HCT116 (cell line): ENCODE data around the gene OR52K2. TPM values are rescaled to one million over a fixed set of nuclear protein-coding genes. Genes with fewer than 3 reads are reported as not detected.

Experiments
- ATAC-seq: fragments of 200-7000 bp; cut with Tn5 transposase; 2 replicates; pipeline ENCODE4 v1.9.1; 2020; ENCODE audit warnings: mild to moderate bottlenecking, moderate library complexity
- BruUV-seq: library from RNA; stranded (reverse); fragments of 400-500 nt; replicated peaks from 2 replicates; lab custom pipeline; 2021; lab: Mats Ljungman, UMichigan
- CTCF ChIA-PET: fragments of 300-600 bp; sonication (Branson Sonifier 250); formaldehyde crosslinking; loops from one replicate; lab custom pipeline; 2021; ENCODE audit warnings: antibody characterized with exemption; lab: Charles Lee
- POLR2A ChIA-PET: fragments of 300-600, 350-600 bp; sonication (Branson Sonifier 250); formaldehyde crosslinking; loops from one replicate; lab custom pipeline; 2021; ENCODE audit warnings: antibody characterized with exemption; lab: Charles Lee
- RAD21 ChIA-PET, 2 experiments: fragments of 300-600 bp; sonication (Branson Sonifier 250); formaldehyde crosslinking; loops; one replicate each; lab custom pipeline; 2023; ENCODE audit warnings: low total read pairs in 2 of 2; ENCODE audit not compliant: uncharacterized antibody in 2 of 2, unreplicated experiment in 2 of 2, low non-redundant PET in 1 of 2; lab: Charles Lee
- DNase-seq: peaks from one replicate; pipeline ENCODE4 v3.0.0-alpha.2; 2010; ENCODE audit warnings: low read depth, low spot score
- H2AFZ ChIP-seq: fragments of 200-600 bp; shearing (Covaris generic), sonication (generic); 2 replicates; pipeline ENCODE4 v1.6.1; 2017; ENCODE audit warnings: low read depth, mixed run types, mixed read lengths, antibody characterized with exemption, low read length; ENCODE audit not compliant: poor library complexity, severe bottlenecking
- H3K27ac ChIP-seq: 2 replicates; pipeline ENCODE4 v1.5.1; 2012; ENCODE audit warnings: low read depth, low read length
- H3K27me3 ChIP-seq: fragments of 200-600 bp; sonication (generic); 2 replicates; pipeline ENCODE4 v1.6.1; 2016; ENCODE audit warnings: mixed run types, low read length, mixed read lengths; ENCODE audit not compliant: insufficient read depth
- H3K36me3 ChIP-seq, 2 experiments: fragments of 200-500 bp in 1 of 2; fragments of 200-600 bp in 1 of 2; sonication (Bioruptor generic) in 1 of 2; sonication (generic) in 1 of 2; 2 replicates each; pipeline versions ENCODE4 v1.5.1 to v1.6.1; 2014 to 2016; ENCODE audit warnings: low read length in 2 of 2, inconsistent platforms in 1 of 2, mixed read lengths in 1 of 2, mixed run types in 1 of 2; ENCODE audit not compliant: insufficient read depth in 2 of 2, control insufficient read depth in 1 of 2
- H3K4me1 ChIP-seq, 2 experiments: fragments of 200-600 bp in 1 of 2; sonication (generic) in 1 of 2; 2 replicates each; pipeline versions ENCODE4 v1.5.1 to v1.6.1; 2012 to 2017; ENCODE audit warnings: low read length in 2 of 2, inconsistent platforms in 1 of 2, mild to moderate bottlenecking in 1 of 2, mixed read lengths in 1 of 2, mixed run types in 1 of 2, moderate library complexity in 1 of 2; ENCODE audit not compliant: insufficient read depth in 2 of 2, control insufficient read depth in 1 of 2
- H3K4me2 ChIP-seq: fragments of 200-600 bp; sonication (generic); 2 replicates; pipeline ENCODE4 v1.6.1; 2017; ENCODE audit warnings: mixed run types, low read length, mixed read lengths
- H3K4me3 ChIP-seq, 2 experiments: fragments of 200-600 bp in 1 of 2; sonication (generic) in 1 of 2; replicated peaks in 1 of 2; 2 replicates each; pipeline ENCODE4 v1.5.1; 2011 to 2016; ENCODE audit warnings: low read length in 2 of 2, control low read depth in 1 of 2, low read depth in 1 of 2, mild to moderate bottlenecking in 1 of 2, mixed read lengths in 1 of 2, mixed run types in 1 of 2
- H3K79me2 ChIP-seq: fragments of 200-600 bp; sonication (generic); 2 replicates; pipeline ENCODE4 v1.6.1; 2017; ENCODE audit warnings: mild to moderate bottlenecking, mixed run types, low read length, moderate library complexity, mixed read lengths; ENCODE audit not compliant: insufficient read depth
- H3K9ac ChIP-seq: fragments of 200-600 bp; sonication (generic); 2 replicates; pipeline ENCODE4 v1.6.1; 2016; ENCODE audit warnings: low read length, mixed read lengths
- H3K9me2 ChIP-seq: fragments of 200-600 bp; sonication (generic), shearing (Covaris generic); 2 replicates; pipeline ENCODE4 v1.6.1; 2017; ENCODE audit warnings: mixed run types, mild to moderate bottlenecking, moderate library complexity; ENCODE audit not compliant: insufficient read depth
- H3K9me3 ChIP-seq, 2 experiments: fragments of 200-500 bp in 1 of 2; fragments of 200-600 bp in 1 of 2; sonication (Bioruptor generic) in 1 of 2; sonication (generic) in 1 of 2; 2 replicates each; pipeline ENCODE4 v1.6.1; 2014 to 2017; ENCODE audit warnings: low read length in 2 of 2, mixed read lengths in 2 of 2, inconsistent platforms in 1 of 2, low read depth in 1 of 2, mild to moderate bottlenecking in 1 of 2, mixed run types in 1 of 2, moderate library complexity in 1 of 2; ENCODE audit not compliant: control insufficient read depth in 1 of 2, insufficient read depth in 1 of 2
- H4K20me1 ChIP-seq: fragments of 200-600 bp; sonication (generic), shearing (Covaris generic); 2 replicates; pipeline ENCODE4 v1.6.1; 2017; ENCODE audit warnings: mixed run types, mild to moderate bottlenecking, moderate library complexity; ENCODE audit not compliant: insufficient read depth
- ATF3 ChIP-seq: IDR thresholded peaks from 2 replicates; pipeline ENCODE4 v1.6.1; 2012
- CBX3 ChIP-seq: IDR thresholded peaks from 2 replicates; pipeline ENCODE4 v1.6.1; 2012; ENCODE audit warnings: low read depth
- CEBPB ChIP-seq: IDR thresholded peaks from 2 replicates; pipeline ENCODE4 v1.6.1; 2012; ENCODE audit warnings: low read depth
- ELF1 ChIP-seq: IDR thresholded peaks from 2 replicates; pipeline ENCODE4 v1.6.1; 2012; ENCODE audit warnings: low read depth, borderline replicate concordance
- EZH2 ChIP-seq: fragments of 200-600 bp; sonication (generic); IDR thresholded peaks from 2 replicates; pipeline ENCODE4 v1.6.1; 2017; ENCODE audit warnings: antibody characterized with exemption, mixed run types
- EZH2phosphoT487 ChIP-seq: fragments of 200-600 bp; IDR thresholded peaks from 2 replicates; pipeline ENCODE4 v1.6.1; 2018; ENCODE audit warnings: antibody characterized with exemption, borderline replicate concordance
- POLR2A ChIP-seq: IDR thresholded peaks from 2 replicates; pipeline ENCODE4 v1.7.0; 2011; ENCODE audit warnings: borderline replicate concordance; ENCODE audit not compliant: insufficient read depth, insufficient read length; ENCODE audit errors: extremely low read depth
- POLR2AphosphoS5 ChIP-seq: IDR thresholded peaks from 2 replicates; pipeline ENCODE4 v1.6.1; 2011; ENCODE audit warnings: mild to moderate bottlenecking, low read depth, low read length, moderate library complexity
- RAD21 ChIP-seq: IDR thresholded peaks from 2 replicates; pipeline ENCODE4 v1.6.1; 2012; ENCODE audit warnings: low read depth, mild to moderate bottlenecking
- SP1 ChIP-seq: IDR thresholded peaks from 2 replicates; pipeline ENCODE4 v1.6.1; 2012; ENCODE audit warnings: low read depth
- TCF7L2 ChIP-seq: IDR thresholded peaks from 2 replicates; pipeline ENCODE4 v1.7.0; 2011; ENCODE audit warnings: borderline replicate concordance, inconsistent platforms; ENCODE audit not compliant: insufficient read depth, insufficient read length; ENCODE audit errors: extremely low read depth
- ZFX ChIP-seq: fragments of 450-650 bp; IDR thresholded peaks from 2 replicates; pipeline ENCODE4 v1.6.1; 2017
- intact Hi-C: fragments of 100-400 bp; cut with micrococcal nuclease; formaldehyde crosslinking; loops from 2 replicates; pipeline ENCODE4 v1.10.0; 2022
- total RNA-seq: library from RNA; stranded (reverse); gene quantifications from one replicate; pipeline ENCODE4 v1.2.1, GENCODE V29; 2021; ENCODE audit not compliant: unreplicated experiment

OR52K2 gene
- total RNA-seq, 1 experiment from 2014 or later, result not detected

- Histone ChIP-seq H3K4me3 (no peak overlapping the region), H2AFZ (no peak overlapping the region), H3K27ac (no peak overlapping the region), H3K9me2 (no peaks in the 10 kb centered on the region), H3K9me3 (no peaks in the 10 kb centered on the region), H3K4me1 (no peaks in the 10 kb centered on the region), H3K4me2 (no peak overlapping the region), H3K79me2 (no peaks in the 10 kb centered on the region)
- CTCF ChIA-PET, result no interaction called here
- RAD21 ChIA-PET, result no interaction called here
- intact Hi-C loops, result no loop called here
- POLR2A ChIA-PET, result no interaction called here
- DNase-seq, result no peak
- TF ChIP-seq POLR2A (no peak), RAD21 (no peak), EZH2 (no peak), SP1 (no peak)
- TF ChIP-seq, all 23 proteins: peak for 0
- BruUV-seq, result no TSS peak
- Histone ChIP-seq H3K36me3 (no peaks in the 10 kb centered on the region), H3K27me3 (peaks cover 12% of the 10 kb centered on the region; the same call in 1 of the 2 replicates), H3K9ac (no peak overlapping the region), H4K20me1 (no peaks in the 10 kb centered on the region)
- no peak for ATAC-seq
These were observed 6.3 kb downstream of the OR52K2 start for GRCh38 chr11:4455419-4455818.

GRCh38 chr11:4459500-4459899 is 10.4 kb downstream of the OR52K2 start:
- no peak for ATAC-seq
- H3K27ac ChIP-seq, result no peak overlapping the region
- no peak overlapping the region for H3K9ac ChIP-seq
- H3K79me2 ChIP-seq, result no peaks in the 10 kb centered on the region
- H3K9me3 ChIP-seq, result no peaks in the 10 kb centered on the region
- intact Hi-C loops, result no loop called here
- no peaks in the 10 kb centered on the region for H4K20me1 ChIP-seq
- H3K4me1 ChIP-seq, result peaks cover 0 to 7% of the 10 kb centered on the region in 2 experiments; a peak in 2 of 4 replicates
- no peak overlapping the region for H3K4me3 ChIP-seq
- H3K36me3 ChIP-seq, result no peaks in the 10 kb centered on the region
- no TSS peak for BruUV-seq
- H3K9me2 ChIP-seq, result no peaks in the 10 kb centered on the region
- H2AFZ ChIP-seq, result no peak overlapping the region
- no peak for DNase-seq
- H3K27me3 ChIP-seq, result peaks cover 12% of the 10 kb centered on the region; the same call in 1 of the 2 replicates
- no peak for TF ChIP-seq POLR2AphosphoS5
- TF ChIP-seq RAD21, result no peak
- TF ChIP-seq SP1, result no peak
- TF ChIP-seq CBX3, result no peak
- no peak for TF ChIP-seq ATF3
- no peak for TF ChIP-seq CEBPB
- no peak for TF ChIP-seq TCF7L2
- no peak for TF ChIP-seq EZH2
- no peak for TF ChIP-seq EZH2phosphoT487
- no peak for TF ChIP-seq ZFX
- TF ChIP-seq ELF1, result no peak
- RAD21 ChIA-PET, result no interaction called here
- CTCF ChIA-PET, result no interaction called here
- POLR2A ChIA-PET, result no interaction called here
- H3K4me2 ChIP-seq, result no peak overlapping the region
